Activated CD8-positive, alpha-beta memory T cell treated with anti-CD3 and anti-CD28 coated beads, Interleukin-2, amount 50 U/mL, for 24 hours (primary cell): Measurements from ENCODE around the gene HSPB6.
"Not testable (repeated sequence)": the region's sequence is repeated elsewhere in the genome, so short reads cannot be mapped to it uniquely, and the experiment has no call there.

Experiments
- DNase-seq: peaks from one replicate; pipeline ENCODE4 v3.0.0-alpha.2; 2020; ENCODE audit errors: extremely low read depth

Gene HSPB6, protein sequence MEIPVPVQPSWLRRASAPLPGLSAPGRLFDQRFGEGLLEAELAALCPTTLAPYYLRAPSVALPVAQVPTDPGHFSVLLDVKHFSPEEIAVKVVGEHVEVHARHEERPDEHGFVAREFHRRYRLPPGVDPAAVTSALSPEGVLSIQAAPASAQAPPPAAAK

DNA sequence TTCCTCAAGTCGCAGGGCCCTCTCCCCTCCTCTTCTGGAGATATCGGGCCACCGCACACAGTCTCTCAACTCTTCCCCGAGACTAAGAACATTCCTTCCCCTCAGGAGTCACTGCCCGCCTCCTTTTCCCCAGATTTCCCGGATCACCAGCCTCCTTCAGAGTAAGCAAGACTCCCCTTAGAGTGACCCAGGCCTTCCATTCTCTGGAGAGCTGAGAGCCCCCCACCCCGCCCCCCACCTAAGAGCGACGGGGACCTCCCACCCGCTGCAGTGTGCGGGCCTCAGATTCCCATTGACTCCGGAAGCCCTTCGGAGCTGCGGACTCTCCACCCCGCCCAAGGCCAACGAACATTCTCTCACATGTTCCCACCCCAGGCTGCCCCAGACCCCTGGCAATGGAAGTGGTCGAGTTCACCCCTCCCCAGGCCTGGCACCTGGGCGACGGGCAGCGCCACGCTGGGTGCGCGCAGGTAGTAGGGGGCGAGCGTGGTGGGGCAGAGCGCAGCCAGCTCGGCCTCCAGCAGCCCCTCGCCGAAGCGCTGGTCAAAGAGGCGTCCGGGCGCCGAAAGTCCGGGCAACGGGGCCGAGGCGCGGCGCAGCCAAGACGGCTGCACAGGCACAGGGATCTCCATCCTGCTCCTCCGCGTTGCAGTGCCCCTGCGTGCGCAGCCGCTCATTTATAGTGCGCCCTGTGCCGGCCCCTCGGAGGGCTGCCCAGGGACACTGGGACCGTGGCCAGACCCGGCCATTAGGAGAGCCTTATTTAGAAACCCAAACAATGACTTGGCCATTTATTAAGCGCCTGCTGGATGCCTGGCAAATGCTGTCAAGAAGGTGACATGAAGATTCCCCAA, at the start of gene HSPB6:
Gene HSPB6 (minus strand): TSS at position 653 of the 854 bp plus-strand sequence. CDS start 21 bp downstream, at position 632.
- DNase-seq = no peak

DNA sequence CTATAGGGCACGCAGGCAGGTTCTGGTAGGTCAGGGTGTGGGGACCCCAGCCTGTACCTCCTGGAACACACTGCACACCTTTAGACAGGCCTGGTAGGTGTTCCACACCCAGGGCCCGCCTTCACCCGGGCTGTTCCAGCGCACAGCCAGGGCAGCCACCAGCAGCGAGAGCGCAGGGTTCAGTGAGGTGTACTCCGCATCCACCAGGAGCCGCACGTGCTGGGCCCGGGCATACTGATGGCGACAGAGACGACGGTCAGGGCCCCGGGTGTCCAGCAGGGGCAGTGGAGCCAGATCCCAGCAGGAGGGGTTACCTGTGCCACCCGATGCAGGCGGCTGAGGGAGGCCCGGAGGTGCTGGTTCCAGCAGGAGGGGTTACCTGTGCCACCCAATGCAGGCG, 49.8 kb upstream of the HSPB6 start:
- DNase-seq = no peak

DNA sequence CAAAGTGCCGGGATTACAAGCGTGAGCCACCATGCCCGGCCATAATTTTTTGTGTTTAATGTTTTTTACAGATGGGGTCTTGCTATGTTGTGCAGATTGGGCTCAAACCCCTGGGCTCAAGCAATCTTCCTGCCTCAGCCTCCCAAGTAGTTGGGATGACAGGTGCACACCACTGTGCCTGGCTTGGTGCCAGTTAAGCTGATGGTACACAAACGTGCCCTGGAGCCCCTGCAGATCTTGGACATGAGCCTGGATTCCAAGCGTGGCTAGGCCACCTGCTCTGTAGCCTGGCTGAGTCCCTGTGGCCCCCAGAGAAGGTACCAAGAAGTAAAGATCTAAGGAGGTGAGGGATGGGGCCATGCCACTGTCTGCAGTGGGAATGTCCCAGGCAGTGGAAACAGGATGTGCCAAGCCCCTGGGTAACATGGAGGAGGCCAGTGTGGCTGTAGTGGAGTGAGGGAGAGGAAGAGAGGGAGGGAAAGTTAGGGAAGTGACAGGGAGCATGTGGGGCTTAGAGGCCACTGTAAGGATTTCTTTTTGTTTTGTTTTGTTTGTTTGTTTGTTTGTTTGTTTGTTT, 48.8 kb upstream of the HSPB6 start:
- DNase-seq = no peak

DNA sequence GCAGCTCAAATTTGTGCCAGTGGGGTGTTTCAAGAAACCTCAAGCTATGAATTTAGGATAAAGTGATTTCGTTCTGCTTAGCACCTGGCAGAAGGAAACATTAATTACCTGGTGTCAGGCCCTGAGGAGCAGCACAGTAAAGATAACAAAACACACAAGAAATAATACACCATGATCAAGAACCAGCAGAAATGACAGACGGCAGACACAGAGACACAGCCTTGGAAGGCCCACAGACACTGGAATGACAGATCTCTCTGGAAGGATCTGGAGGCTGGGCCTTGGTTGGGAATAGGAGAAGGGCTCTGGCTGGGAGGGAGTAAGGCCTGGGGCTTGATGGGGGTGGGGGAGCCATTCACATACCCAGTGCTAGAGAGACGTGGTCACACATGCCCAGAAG, 45.0 kb upstream of the HSPB6 start:
- no peak for DNase-seq

DNA sequence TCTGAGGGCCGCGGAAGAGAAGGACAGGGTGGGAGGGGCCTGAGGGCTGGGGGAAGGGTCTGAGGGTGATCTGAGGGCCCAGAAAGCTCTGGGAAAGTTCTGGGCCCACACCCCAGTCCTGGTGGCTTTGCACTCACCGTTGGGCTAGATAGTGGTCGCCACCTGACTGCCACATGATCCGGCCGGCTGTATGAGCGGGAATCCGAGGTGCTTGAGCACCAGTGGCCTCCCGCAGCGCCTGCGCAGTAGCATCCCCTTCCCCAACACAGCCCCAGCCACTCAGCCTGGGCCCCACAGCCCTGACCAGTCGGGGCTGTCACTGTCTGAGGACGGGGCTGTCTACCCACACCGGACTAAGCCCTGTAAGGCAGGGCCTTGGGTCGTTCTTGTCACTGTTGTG, 40.8 kb upstream of the HSPB6 start:
- no peak for DNase-seq

DNA sequence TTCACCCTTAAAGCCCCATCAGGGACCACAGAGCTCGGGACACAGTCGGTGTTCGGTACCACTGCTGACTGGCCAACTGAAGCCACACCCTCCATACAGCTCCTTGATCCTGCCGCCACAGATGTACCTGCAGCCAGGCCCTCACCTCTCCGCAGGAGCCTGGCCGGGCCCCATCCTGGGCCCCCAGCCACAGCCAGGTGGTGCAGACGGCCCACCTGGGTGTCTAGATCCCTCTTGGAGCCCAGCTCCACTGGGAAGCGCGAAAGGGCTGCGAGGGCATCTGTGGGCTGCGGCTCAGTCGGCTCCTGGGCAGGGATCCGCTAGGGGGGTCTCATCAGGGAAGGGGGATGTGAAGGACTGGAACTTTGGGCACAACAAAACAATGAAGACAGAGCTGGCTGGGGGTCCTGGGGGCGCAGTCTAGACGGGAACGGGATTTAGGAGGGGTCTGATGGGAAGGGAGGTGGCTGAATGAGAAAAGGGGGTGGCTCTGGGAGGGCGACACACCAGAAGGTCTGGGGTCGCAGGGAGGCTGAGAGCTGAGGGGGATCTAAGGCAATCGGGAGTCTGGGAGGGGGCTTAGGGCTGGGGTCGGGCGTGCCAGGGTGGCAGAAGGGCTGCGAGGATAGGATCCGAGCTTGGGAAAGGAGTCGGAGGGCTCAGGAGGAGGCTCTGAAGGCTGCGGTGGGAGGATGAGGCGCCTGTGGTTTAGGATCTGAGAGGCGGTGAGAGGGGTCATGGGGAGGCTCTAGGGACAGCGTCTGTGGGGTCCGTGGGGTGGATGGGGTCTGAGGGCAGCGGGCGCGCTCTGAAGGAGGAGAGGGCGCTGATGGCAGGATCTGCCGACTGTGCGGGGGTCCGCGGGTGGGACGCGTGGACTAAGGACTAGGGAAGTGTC, 40.1 kb upstream of the HSPB6 start:
- no peak for DNase-seq

DNA sequence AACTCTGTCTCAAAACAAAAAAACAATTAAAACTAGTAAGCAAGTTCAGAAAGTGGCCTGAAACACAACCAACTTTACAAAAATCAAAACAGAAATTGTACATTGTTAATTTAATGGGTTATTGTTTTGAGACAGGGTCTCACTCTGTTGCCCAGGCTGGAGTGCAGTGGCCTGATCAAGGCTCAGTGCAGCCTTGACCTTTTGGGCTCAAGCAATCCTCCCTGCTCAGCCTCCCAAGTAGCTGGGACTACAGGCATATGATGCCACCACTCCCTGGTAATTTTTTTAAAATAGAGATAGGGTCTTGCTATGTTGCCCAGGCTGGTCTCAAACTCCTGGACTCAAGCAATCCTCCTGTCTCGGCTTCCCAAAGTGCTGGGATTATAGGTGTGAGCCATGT, 38.7 kb upstream of the HSPB6 start:
- DNase-seq = not testable (repeated sequence)

DNA sequence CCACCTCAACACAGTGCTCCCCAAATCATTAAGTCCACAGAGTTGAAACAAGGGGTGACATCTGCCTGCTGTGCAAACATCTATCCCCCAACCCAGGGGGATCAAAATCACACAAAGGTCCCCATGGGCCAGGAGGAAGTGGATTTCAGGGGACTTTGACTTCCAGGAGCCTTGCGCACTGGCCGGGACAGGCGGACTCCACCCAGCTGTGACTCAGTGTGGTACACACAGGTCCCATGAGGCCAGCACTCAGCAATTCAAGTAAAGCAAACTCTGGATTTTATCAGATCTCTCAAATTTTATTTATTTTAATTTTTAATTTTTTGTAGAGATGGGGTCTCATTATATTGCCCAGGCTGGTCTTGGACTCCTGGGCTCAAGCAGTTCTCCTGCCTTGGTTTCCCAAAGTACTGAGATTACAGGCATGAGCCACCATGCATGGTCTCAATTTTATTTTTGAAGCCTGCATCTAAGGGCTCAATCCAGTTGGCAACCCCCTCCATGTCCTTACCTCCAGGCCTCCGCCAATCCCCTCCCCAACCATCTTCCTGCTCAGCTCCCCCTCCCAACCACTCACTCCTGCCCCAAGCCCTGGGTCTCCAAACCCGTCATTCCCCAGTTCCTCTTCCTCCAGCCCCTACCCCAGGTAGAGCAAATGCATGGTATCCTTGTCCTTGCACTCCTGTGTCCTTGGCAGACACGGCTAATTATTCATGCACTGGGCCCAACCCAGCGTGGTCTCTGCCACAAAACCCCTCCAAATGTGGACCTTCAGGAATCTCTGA, 36.7 kb upstream of the HSPB6 start:
- no peak for DNase-seq

DNA sequence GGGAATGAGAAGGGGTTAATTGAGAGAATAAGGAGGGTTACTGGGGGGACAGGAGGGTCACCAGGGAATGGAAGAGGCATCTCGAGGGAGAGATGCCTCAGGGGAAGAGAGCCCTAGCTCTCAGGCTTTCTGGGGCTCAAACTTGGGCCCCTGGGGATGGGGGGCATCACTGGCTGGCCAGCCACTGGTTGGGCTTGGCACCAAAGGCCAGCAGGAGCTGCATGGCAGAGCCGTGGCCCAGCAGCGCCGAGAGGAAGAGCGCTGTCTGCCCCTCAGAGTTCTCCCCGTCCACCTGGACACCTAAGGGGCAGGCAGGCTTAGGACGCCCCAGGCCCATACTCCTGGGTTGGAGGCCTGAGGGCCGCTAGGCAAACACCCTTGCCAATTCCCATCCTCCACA, 36.1 kb upstream of the HSPB6 start:
- DNase-seq = no peak

DNA sequence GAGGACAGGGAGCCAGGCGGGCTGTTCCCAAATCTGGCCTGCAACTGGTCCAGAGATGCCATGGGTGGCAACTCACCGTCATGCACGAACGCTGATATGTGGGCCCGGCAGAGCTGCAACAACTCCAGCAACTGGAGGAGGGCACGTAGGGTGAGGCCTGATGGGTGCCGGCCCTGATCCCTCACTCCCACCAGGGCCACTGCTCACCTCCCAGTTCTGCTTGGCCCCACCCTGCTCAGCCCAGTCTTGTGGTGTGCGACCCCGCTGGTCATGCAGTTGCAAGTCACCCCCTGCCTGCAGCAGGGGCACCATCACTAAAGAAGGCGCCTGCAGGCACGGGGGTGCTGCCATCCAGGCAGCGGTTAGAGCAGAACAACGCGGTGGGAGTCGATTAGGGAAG, 35.5 kb upstream of the HSPB6 start:
- no peak for DNase-seq

DNA sequence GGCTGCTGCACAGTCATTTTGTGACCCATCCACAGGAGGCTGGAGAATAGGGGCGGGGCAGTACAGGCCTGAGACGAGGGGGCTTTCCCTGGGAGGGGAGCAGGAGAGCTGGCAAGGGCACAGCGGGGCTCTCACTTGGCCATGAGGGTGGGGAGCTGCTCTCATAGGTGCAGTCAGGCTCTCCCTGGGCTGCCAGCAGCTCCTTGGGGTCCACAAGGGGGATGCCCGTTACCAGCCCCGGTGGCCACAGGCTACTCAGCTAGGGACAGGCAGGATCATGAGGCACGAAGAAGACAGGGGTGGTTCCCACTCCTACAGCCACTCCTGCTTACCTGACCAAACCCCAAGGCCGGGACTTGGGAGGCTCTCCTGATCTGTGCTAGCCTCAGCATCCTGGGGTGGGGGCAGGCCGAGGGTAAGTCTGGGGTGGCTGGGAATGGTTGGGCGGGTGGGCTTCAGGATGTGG, 35.0 kb upstream of the HSPB6 start:
- no peak for DNase-seq

DNA sequence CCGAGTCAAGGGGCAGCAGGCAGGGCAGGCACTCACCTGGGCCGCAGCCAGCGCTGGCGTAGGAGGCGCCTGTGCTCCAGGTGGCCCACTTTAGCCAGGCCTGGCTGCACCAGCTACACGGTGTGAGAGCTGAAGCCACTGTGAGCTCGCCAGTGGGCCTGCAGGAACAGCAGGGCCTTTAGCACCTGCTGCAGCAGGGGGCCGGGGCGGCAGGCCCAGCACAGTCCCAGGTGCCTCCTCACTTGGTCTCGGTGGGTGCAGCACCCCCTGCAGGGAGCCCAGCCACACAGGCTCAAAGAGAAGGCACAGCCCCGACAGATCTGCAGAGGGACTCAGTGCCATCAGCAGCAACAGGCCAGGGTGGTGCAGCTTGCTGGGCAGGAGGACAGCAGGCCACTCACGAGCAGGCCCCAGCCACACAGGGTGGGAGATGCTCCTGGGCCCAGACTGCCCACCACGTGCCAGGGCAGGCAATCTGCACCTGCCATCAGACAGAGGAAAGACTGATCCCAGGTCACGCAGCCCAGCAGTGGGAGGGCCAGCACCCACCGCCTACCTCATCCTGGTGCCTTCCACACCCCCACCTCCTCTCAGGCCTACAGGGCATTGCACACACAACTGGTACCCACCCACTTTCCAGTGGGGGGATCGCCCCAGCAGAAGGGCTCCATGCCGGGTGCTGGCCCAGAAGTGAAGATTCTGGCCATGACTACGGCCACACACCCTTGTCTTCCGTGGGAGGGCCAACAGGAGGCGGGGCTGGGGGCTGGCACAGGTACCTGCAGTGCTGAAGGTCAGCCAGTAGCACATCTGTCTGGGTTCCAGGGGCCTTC, 34.4 kb upstream of the HSPB6 start:
- DNase-seq = no peak

DNA sequence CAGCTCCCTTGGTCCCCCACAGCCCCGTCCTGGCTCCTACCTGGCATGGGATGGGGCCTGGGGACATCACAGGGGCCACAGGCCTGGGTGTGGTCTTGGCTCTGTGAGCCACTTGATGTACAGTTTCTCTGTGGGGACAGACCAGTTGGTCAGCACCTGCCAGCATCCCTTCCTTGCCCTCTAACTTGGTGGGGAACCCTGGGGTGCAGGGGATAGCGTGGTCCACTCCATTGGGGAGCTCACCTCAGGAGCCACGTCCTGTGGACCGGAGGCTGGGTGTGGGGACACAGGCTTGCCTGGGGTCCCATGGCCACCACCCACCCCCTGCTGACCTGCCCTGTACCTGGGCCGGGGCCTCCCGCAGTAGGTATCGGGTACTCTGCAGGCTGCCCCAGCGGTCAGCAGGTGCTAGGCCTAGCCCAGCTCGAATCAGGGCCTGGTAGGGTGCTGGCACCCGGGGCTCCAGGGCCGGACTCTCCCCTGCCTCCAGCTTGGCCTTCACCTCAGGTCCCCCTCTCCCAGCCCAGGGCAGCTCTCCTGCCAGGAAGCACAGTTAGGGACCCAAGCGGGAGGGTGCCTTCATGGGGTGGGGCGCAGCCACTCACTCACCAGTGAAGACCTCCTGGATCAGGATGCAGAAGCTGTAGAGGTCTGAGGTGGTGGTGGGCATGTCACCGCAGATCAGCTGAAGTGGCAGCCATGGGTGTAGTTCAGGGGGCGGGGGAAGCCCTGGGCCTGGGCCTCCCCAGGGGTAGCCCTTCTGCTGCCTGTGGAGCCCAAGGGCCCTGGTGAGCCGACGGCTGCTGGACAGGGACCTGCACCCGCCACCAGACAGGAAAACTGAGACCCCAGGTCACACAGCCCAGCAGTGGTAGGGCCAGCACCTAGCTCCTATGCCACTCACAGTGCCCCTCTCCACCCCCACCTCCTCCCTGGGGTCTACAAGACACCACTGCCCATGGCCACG, 33.4 kb upstream of the HSPB6 start:
- no peak for DNase-seq

DNA sequence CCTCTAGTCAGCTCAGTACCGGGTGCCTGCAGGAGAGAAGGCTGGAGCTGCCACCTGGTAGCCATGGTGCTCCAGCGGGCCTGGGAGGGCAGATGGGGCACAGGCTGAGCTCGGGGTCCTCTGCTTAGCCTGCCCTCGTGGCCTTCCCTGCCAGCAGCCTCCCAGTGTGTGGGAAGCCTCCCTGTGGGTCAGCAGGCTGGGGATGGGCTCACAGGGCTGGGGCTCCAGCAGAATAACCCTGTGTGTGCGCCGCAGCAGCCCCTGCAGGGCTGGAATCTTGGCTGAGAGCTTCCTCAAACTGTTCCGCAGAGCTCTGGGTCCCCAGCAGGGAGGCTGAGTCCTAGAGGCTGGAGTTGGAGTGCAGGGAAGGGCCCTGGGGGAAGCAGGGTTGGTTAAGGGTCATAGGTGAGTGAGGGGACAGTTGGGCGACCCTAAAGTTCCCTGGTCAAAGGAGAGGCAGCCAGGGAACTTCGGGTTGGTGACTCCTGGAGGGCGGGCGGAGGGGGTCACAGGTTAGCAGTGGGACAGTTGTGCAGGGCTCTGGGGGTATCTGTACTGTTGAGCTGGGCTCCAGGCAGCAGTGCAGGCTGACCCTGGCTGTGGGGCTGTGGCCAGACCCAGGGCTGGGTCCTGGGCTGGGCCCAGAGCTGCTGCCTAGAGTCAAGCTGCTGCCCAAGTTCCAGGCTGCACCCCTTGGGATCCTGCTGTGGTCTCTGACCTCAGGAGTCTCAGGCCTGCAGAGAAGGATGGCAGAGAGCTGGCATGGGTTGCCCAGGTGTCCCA, 32.6 kb upstream of the HSPB6 start:
- DNase-seq = no peak

DNA sequence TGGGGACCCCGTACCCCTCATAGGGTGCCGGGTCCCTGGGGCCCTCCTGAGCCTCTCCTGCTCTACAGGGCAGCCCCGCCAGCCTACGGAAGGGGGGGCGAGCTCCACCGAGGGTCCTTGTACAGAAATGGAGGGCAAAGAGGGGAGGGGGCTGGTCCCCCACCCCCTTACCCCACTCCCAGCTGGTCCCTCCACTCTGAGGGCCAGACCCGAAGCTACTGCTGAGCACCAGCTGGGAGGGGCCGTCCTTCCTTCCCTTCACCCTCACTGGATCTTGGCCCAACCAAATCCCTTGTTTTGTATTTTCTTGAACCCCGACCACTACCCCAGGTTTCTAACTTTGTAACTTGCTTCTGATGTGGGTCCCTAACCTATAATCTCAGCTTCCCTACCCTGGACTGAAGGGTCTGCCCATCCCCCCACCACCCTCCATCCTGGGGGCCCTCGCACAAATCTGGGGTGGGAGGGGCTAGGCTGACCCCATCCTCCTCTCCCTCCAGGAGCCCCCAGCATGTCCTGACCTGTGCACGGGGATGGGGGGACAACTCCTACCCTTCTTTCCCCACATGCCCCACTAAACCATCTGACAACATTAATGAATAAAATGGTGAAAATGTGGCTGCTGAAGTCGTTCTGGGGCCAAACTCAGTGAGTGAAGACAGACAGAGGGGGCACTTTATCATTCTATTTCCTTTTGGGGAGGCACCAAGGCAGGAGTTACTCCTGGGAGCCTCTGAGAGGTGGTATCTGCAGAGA, 31.6 kb upstream of the HSPB6 start:
- DNase-seq = no peak

DNA sequence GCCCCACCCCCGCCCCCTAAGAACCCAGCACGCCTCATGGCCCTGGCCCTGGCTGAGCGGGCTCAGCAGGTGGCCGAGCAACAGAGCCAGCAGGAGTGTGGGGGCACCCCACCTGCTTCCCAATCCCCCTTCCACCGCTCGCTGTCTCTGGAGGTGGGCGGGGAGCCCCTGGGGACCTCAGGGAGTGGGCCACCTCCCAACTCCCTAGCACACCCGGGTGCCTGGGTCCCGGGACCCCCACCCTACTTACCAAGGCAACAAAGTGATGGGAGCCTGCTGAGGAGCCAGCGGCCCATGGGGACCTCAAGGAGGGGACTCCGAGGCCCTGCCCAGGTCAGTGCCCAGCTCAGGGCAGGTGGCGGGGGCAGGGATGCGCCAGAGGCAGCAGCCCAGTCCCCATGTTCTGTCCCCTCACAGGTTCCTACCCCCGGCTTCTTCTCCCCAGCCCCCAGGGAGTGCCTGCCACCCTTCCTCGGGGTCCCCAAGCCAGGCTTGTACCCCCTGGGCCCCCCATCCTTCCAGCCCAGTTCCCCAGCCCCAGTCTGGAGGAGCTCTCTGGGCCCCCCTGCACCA, 30.5 kb upstream of the HSPB6 start:
- DNase-seq = no peak
